Panc1 (cell line): ENCODE data around the gene DEXI. TPM values are rescaled to one million over a fixed set of nuclear protein-coding genes. Genes with fewer than 3 reads are reported as not detected.
"Not testable (repeated sequence)": the region's sequence is repeated elsewhere in the genome, so short reads cannot be mapped to it uniquely, and the experiment has no call there.

ENCODE experiments used
- ATAC-seq: fragments of 200-7000 bp; cut with Tn5 transposase; 2 replicates; pipeline ENCODE4 v1.9.1; 2020; ENCODE audit warnings: mild to moderate bottlenecking, moderate library complexity
- BruUV-seq: library from RNA; stranded (reverse); fragments of 400-500 nt; replicated peaks from 2 replicates; lab custom pipeline; 2021; lab: Mats Ljungman, UMichigan
- CTCF ChIA-PET: fragments of 300-600 bp; sonication (Branson Sonifier 250); formaldehyde crosslinking; loops from one replicate; lab custom pipeline; 2022; ENCODE audit warnings: antibody characterized with exemption; lab: Charles Lee
- POLR2A ChIA-PET: fragments of 300-600 bp; sonication (Branson Sonifier 250); formaldehyde crosslinking; loops from one replicate; lab custom pipeline; 2022; ENCODE audit warnings: antibody characterized with exemption; lab: Charles Lee
- DNase-seq: peaks from one replicate; pipeline ENCODE4 v3.0.0-alpha.2; 2010; ENCODE audit warnings: low read depth, low spot score
- H3K27ac ChIP-seq: 2 replicates; pipeline ENCODE4 v1.5.1; 2011; ENCODE audit warnings: mild to moderate bottlenecking, low read length, inconsistent platforms
- H3K27me3 ChIP-seq: fragments of 200-500 bp; sonication (Bioruptor generic); 2 replicates; pipeline ENCODE4 v1.6.0; 2014; ENCODE audit warnings: low read length, inconsistent platforms; ENCODE audit not compliant: control insufficient read depth, insufficient read depth
- H3K36me3 ChIP-seq: fragments of 200-500 bp; sonication (Bioruptor generic); 2 replicates; pipeline ENCODE4 v1.5.1; 2014; ENCODE audit warnings: inconsistent platforms, mild to moderate bottlenecking, low read length, moderate library complexity; ENCODE audit not compliant: control insufficient read depth, insufficient read depth
- H3K4me1 ChIP-seq: 2 replicates; pipeline ENCODE4 v1.5.1; 2011; ENCODE audit warnings: inconsistent platforms, mild to moderate bottlenecking, low read length, moderate library complexity; ENCODE audit not compliant: control insufficient read depth, insufficient read depth
- H3K4me3 ChIP-seq, 2 experiments: 2 replicates each; pipeline ENCODE4 v1.5.1; 2011 to 2012; ENCODE audit warnings: low read depth in 2 of 2, low read length in 2 of 2, mild to moderate bottlenecking in 2 of 2, inconsistent platforms in 1 of 2, moderate library complexity in 1 of 2
- H3K9me3 ChIP-seq: fragments of 200-500 bp; sonication (Bioruptor generic); 2 replicates; pipeline ENCODE4 v1.5.1; 2014; ENCODE audit warnings: low read depth, mild to moderate bottlenecking, inconsistent platforms, low read length, moderate library complexity; ENCODE audit not compliant: control insufficient read depth, insufficient read depth
- POLR2AphosphoS5 ChIP-seq: IDR thresholded peaks from 2 replicates; pipeline ENCODE4 v1.6.1; 2012; ENCODE audit warnings: mild to moderate bottlenecking, low read depth, low read length, moderate library complexity
- SIN3A ChIP-seq: IDR thresholded peaks from 2 replicates; pipeline ENCODE4 v1.6.1; 2012; ENCODE audit warnings: low read depth, mild to moderate bottlenecking, low read length, moderate library complexity, borderline replicate concordance; ENCODE audit not compliant: insufficient read depth
- TCF7L2 ChIP-seq: IDR thresholded peaks from 2 replicates; pipeline ENCODE4 v1.6.1; 2011; ENCODE audit warnings: mild to moderate bottlenecking, low read depth, low read length, inconsistent platforms
- in situ Hi-C: cut with HindIII; loops from 2 replicates; pipeline ENCODE4 v1.10.0; 2016; ENCODE audit warnings: low sequenced_read_pairs, low pct_unique_long_range_greater_than_20kb
- intact Hi-C: fragments of 100-400 bp; cut with micrococcal nuclease; formaldehyde crosslinking; loops from one replicate; pipeline ENCODE4 v1.10.0; 2022; ENCODE audit not compliant: unreplicated experiment
- total RNA-seq: library from RNA; stranded (reverse); gene quantifications from one replicate; pipeline ENCODE4 v1.2.1, GENCODE V29; 2021; ENCODE audit not compliant: unreplicated experiment
- TF ChIP-seq, protein P1 (sequence below), 2 experiments: IDR thresholded peaks; 2 replicates each; pipeline ENCODE4 v1.6.1; 2011 to 2012; ENCODE audit warnings: low read depth in 2 of 2, control low read depth in 1 of 2, low read length in 1 of 2, mild to moderate bottlenecking in 1 of 2, moderate library complexity in 1 of 2; ENCODE audit not compliant: insufficient read depth in 1 of 2
- TF ChIP-seq, protein P2 (sequence below): fragments of 450-650 bp; IDR thresholded peaks from 2 replicates; pipeline ENCODE4 v1.5.1; 2017; ENCODE audit warnings: mild to moderate bottlenecking

DEXI gene
- total RNA-seq, 1 experiment from 2014 or later: 32.2 TPM

DNA sequence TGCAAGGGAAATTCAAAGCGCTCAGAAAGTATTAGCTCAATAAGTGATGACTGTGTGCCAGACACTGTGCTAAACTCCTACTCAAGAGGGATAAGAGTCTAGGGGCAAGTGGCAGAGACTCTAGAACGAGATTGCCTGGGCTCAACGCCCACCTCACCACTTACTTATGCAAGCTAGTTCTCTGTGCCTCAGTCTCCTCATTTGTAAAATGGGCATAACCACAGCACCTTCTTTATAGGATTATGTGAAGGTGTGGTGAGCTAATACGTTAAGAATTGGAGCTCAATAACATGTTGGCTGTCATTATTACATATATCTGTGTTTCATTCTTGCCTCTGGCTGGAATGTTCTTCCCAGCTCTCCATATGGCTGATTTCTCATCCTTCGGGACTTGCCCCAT, 15.4 kb downstream of the DEXI start:
- H3K36me3 ChIP-seq: no peaks in the 10 kb centered on the region
- H3K27ac ChIP-seq: no peak overlapping the region
- no TSS peak for BruUV-seq
- ChIA-PET CTCF (interaction anchor here (0.6 kb wide), 1 partner anchor 69 kb away, joined by 3 read pairs; no protein-coding TSS in a partner anchor), POLR2A (interaction anchor here (0.5 kb wide), 1 partner anchor 324 kb away, joined by 3 read pairs; no protein-coding TSS in a partner anchor)
- no peak for ATAC-seq
- no peak overlapping the region for H3K4me3 ChIP-seq
- H3K27me3 ChIP-seq: no peaks in the 10 kb centered on the region
- in situ Hi-C loops: no loop called here
- intact Hi-C loops: no loop called here
- TF ChIP-seq TCF7L2 (no peak), POLR2AphosphoS5 (no peak), SIN3A (no peak)
- TF ChIP-seq, protein P1, sequence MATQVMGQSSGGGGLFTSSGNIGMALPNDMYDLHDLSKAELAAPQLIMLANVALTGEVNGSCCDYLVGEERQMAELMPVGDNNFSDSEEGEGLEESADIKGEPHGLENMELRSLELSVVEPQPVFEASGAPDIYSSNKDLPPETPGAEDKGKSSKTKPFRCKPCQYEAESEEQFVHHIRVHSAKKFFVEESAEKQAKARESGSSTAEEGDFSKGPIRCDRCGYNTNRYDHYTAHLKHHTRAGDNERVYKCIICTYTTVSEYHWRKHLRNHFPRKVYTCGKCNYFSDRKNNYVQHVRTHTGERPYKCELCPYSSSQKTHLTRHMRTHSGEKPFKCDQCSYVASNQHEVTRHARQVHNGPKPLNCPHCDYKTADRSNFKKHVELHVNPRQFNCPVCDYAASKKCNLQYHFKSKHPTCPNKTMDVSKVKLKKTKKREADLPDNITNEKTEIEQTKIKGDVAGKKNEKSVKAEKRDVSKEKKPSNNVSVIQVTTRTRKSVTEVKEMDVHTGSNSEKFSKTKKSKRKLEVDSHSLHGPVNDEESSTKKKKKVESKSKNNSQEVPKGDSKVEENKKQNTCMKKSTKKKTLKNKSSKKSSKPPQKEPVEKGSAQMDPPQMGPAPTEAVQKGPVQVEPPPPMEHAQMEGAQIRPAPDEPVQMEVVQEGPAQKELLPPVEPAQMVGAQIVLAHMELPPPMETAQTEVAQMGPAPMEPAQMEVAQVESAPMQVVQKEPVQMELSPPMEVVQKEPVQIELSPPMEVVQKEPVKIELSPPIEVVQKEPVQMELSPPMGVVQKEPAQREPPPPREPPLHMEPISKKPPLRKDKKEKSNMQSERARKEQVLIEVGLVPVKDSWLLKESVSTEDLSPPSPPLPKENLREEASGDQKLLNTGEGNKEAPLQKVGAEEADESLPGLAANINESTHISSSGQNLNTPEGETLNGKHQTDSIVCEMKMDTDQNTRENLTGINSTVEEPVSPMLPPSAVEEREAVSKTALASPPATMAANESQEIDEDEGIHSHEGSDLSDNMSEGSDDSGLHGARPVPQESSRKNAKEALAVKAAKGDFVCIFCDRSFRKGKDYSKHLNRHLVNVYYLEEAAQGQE (IDR thresholded peaks at IDR 0.05; ENCODE audit: insufficient read depth in 1 of 2, low read depth in 2 of 2, low read length in 1 of 2): no peak
- TF ChIP-seq, protein P2, sequence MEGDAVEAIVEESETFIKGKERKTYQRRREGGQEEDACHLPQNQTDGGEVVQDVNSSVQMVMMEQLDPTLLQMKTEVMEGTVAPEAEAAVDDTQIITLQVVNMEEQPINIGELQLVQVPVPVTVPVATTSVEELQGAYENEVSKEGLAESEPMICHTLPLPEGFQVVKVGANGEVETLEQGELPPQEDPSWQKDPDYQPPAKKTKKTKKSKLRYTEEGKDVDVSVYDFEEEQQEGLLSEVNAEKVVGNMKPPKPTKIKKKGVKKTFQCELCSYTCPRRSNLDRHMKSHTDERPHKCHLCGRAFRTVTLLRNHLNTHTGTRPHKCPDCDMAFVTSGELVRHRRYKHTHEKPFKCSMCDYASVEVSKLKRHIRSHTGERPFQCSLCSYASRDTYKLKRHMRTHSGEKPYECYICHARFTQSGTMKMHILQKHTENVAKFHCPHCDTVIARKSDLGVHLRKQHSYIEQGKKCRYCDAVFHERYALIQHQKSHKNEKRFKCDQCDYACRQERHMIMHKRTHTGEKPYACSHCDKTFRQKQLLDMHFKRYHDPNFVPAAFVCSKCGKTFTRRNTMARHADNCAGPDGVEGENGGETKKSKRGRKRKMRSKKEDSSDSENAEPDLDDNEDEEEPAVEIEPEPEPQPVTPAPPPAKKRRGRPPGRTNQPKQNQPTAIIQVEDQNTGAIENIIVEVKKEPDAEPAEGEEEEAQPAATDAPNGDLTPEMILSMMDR: no peak
- DNase-seq: no peak
- H3K9me3 ChIP-seq: no peaks in the 10 kb centered on the region
- H3K4me1 ChIP-seq: no peaks in the 10 kb centered on the region

DNA sequence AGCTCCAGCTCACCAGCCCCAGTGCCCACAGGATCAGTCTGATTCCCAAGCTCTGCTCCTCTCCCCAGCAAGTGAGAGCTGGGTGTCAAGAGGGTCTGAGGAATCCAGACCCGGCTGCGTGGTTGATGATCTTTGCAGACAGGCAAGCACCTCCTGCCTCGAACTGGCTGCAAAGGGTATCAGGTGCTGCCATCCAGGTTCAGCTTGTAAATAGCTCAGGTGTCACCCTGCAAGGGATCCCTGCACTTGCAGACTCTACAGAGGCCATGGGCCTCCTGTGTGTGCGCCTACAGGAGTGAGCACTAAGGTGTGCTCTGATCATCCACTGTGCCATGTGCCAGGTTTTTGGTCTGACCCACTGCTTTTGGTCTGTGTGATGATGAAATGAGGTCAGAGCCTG, 16.2 kb downstream of the DEXI start:
- Histone ChIP-seq H3K4me3 (no peak overlapping the region), H3K36me3 (no peaks in the 10 kb centered on the region), H3K27me3 (no peaks in the 10 kb centered on the region), H3K4me1 (no peaks in the 10 kb centered on the region), H3K9me3 (no peaks in the 10 kb centered on the region), H3K27ac (no peak overlapping the region)
- DNase-seq (no peak), ATAC-seq (no peak)
- POLR2A ChIA-PET: interaction anchor here (0.5 to 0.6 kb wide), 2 partner anchors 323 to 663 kb away, joined by 3 read pairs; no protein-coding TSS in a partner anchor
- TF ChIP-seq POLR2AphosphoS5 (no peak), SIN3A (no peak), TCF7L2 (no peak)
- TF ChIP-seq, protein P2: no peak
- TF ChIP-seq, protein P1 (IDR thresholded peaks at IDR 0.05; ENCODE audit: insufficient read depth in 1 of 2, low read depth in 2 of 2, low read length in 1 of 2): no peak
- no TSS peak for BruUV-seq
- CTCF ChIA-PET: interaction anchor here (0.6 kb wide), 1 partner anchor 69 kb away, joined by 3 read pairs; no protein-coding TSS in a partner anchor
- in situ Hi-C loops: no loop called here
- intact Hi-C loops: no loop called here

GRCh38 chr16:10925285-10925684, 17.0 kb downstream of the DEXI start:
- H3K4me1 ChIP-seq, POLR2A ChIA-PET, DNase-seq, H3K27ac ChIP-seq, H3K36me3 ChIP-seq, intact Hi-C loops, CTCF ChIA-PET, in situ Hi-C loops, BruUV-seq, H3K27me3 ChIP-seq, ATAC-seq, H3K4me3 ChIP-seq, H3K9me3 ChIP-seq: not testable (repeated sequence)
